Transverse colon (tissue), 4 donors: ENCODE data around the gene HINT2. TPM values are rescaled to one million over a fixed set of nuclear protein-coding genes. Genes with fewer than 3 reads are reported as not detected.

Source experiments
- DNase-seq: peaks from one replicate; pipeline ENCODE4 v3.0.0-alpha.2; 2019
- H3K27ac ChIP-seq, 4 donors: fragments of 200-600 bp; sonication (generic); 2 replicates each; pipeline ENCODE4 v1.5.1; 2016 to 2018; ENCODE audit warnings: inconsistent platforms in 4 of 4
- H3K27me3 ChIP-seq: fragments of 200-600 bp; sonication (generic); 2 replicates; pipeline ENCODE4 v1.5.1; 2017; ENCODE audit warnings: inconsistent platforms
- H3K36me3 ChIP-seq, 4 donors: fragments of 200-600 bp; sonication (generic); 2 replicates each; pipeline ENCODE4 v1.5.1; 2017 to 2019; ENCODE audit warnings: inconsistent platforms in 4 of 4
- H3K4me1 ChIP-seq, 4 donors: fragments of 200-600 bp; sonication (generic); 2 replicates each; pipeline ENCODE4 v1.5.1; 2017 to 2020; ENCODE audit warnings: inconsistent platforms in 4 of 4
- H3K4me3 ChIP-seq, 4 donors: fragments of 200-600 bp; sonication (generic); 1 replicate in 1 of 4; 2 replicates in 3 of 4; pipeline versions ENCODE4 v1.5.1 to v1.6.1; 2017 to 2019; ENCODE audit warnings: inconsistent platforms in 4 of 4
- H3K9me3 ChIP-seq, 2 donors: fragments of 200-600 bp; sonication (generic); 2 replicates each; pipeline ENCODE4 v1.5.1; 2017 to 2019; ENCODE audit warnings: inconsistent platforms in 2 of 2
- CTCF ChIP-seq, 5 experiments: fragments of 200-600 bp in 3 of 5; fragments of 450-650 bp in 2 of 5; sonication (generic) in 3 of 5; IDR thresholded peaks; 1 replicate in 2 of 5; 2 replicates in 3 of 5; pipeline ENCODE4 v1.5.1; 2016 to 2017; ENCODE audit warnings: antibody characterized with exemption in 5 of 5, inconsistent platforms in 3 of 5, mild to moderate bottlenecking in 2 of 5, moderate library complexity in 1 of 5
- EP300 ChIP-seq: sonication (generic); formaldehyde crosslinking; IDR thresholded peaks from one replicate; pipeline ENCODE4 v1.6.1; 2017; ENCODE audit warnings: antibody characterized with exemption, low read depth
- POLR2A ChIP-seq: fragments of 450-650 bp; IDR thresholded peaks from one replicate; pipeline ENCODE4 v1.6.1; 2016; ENCODE audit warnings: antibody characterized with exemption, mild to moderate bottlenecking, moderate library complexity
- POLR2AphosphoS5 ChIP-seq, 3 donors: sonication (generic); formaldehyde crosslinking; IDR thresholded peaks; one replicate each; pipeline ENCODE4 v1.6.1; 2016; ENCODE audit warnings: antibody characterized with exemption in 3 of 3
- WGBS, 2 donors: methylation state at CpG; one replicate each; pipeline ENCODE4 v1.1.5; 2018; ENCODE audit warnings: low coverage in 1 of 2; 5-methylcytosine and 5-hydroxymethylcytosine counted together
- in situ Hi-C, 4 donors: fragments of 200-750 bp; cut with MboI; loops; one replicate each; pipeline versions ENCODE4 v1.15.0 to v1.15.1; 2017; ENCODE audit warnings: low sequenced_read_pairs in 3 of 4, low pct_ligation_motif_present in 1 of 4, low pct_unique_long_range_greater_than_20kb in 1 of 4
- intact Hi-C: fragments of 100-400 bp; cut with DNase I; formaldehyde crosslinking; loops from one replicate; pipeline ENCODE4 v1.15.1; 2023; ENCODE audit warnings: low total_unique reads
- total RNA-seq, 4 donors: library from RNA; depleted of rRNA; stranded (reverse); fragments of >200 nt; gene quantifications; one replicate each; pipeline ENCODE4 v1.1.0, GENCODE V29; 2016

The HINT2 gene
- total RNA-seq, 4 donors from 2014 or later: 16.8 to 58.0 (median 38.9) TPM

- in situ Hi-C loops: loop anchor here in 2 of 4 donors (10.0 kb wide), 2 partner anchors 95 to 105 kb away; no protein-coding TSS in a partner anchor
- no peak for DNase-seq
- WGBS, 2 donors: 36 to 46% methylated on average over 1 to 4 of the region's 4 CpGs
- Histone ChIP-seq H3K4me1 (peaks cover 0 to 34% (median 12%) of the 10 kb centered on the region in 4 donors), H3K9me3 (no peaks in the 10 kb centered on the region), H3K27ac (peak overlapping the region in 1 of 4 donors; percentile 67), H3K27me3 (no peaks in the 10 kb centered on the region), H3K4me3 (no peak overlapping the region), H3K36me3 (peaks cover 0 to 5% (median 0%) of the 10 kb centered on the region in 4 donors)
- no peak for TF ChIP-seq POLR2A
- TF ChIP-seq POLR2AphosphoS5 (IDR thresholded peaks at IDR 0.05): no peak
- no peak for TF ChIP-seq EP300
- no peak for TF ChIP-seq CTCF (IDR thresholded peaks at IDR 0.05)
- intact Hi-C loops: no loop called here
Measured at GRCh38 chr9:35790025-35790384, 24.8 kb downstream of the HINT2 start.

- Histone ChIP-seq H3K27ac (no peak overlapping the region), H3K9me3 (no peaks in the 10 kb centered on the region), H3K4me1 (peaks cover 0 to 29% (median 12%) of the 10 kb centered on the region in 4 donors), H3K27me3 (no peaks in the 10 kb centered on the region), H3K36me3 (peaks cover 0 to 5% (median 0%) of the 10 kb centered on the region in 4 donors), H3K4me3 (no peak overlapping the region)
- in situ Hi-C loops: loop anchor here in 1 of 4 donors (5.0 kb wide), 1 partner anchor 93 kb away; no protein-coding TSS in a partner anchor
- intact Hi-C loops: no loop called here
- WGBS, 2 donors: 89 to 100% methylated on average over 2 of the region's 2 CpGs
- no peak for TF ChIP-seq EP300
- no peak for TF ChIP-seq POLR2AphosphoS5 (IDR thresholded peaks at IDR 0.05)
- TF ChIP-seq POLR2A: no peak
- TF ChIP-seq CTCF (IDR thresholded peaks at IDR 0.05): no peak
- DNase-seq: no peak
Measured at GRCh38 chr9:35789541-35789940, 25.3 kb downstream of the HINT2 start.

- in situ Hi-C loops (no loop called here), intact Hi-C loops (no loop called here)
- no peak overlapping the region for H3K4me3 ChIP-seq
- H3K36me3 ChIP-seq: peaks cover 0 to 5% (median 0%) of the 10 kb centered on the region in 4 donors
- no peak for DNase-seq
- TF ChIP-seq POLR2AphosphoS5 (IDR thresholded peaks at IDR 0.05) (no peak), EP300 (no peak), CTCF (IDR thresholded peaks at IDR 0.05) (no peak), POLR2A (no peak)
- no peaks in the 10 kb centered on the region for H3K27me3 ChIP-seq
- no peak overlapping the region for H3K27ac ChIP-seq
- H3K9me3 ChIP-seq: no peaks in the 10 kb centered on the region
- H3K4me1 ChIP-seq: no peaks in the 10 kb centered on the region
Measured at GRCh38 chr9:35783418-35783817, 31.4 kb downstream of the HINT2 start.

DNA sequence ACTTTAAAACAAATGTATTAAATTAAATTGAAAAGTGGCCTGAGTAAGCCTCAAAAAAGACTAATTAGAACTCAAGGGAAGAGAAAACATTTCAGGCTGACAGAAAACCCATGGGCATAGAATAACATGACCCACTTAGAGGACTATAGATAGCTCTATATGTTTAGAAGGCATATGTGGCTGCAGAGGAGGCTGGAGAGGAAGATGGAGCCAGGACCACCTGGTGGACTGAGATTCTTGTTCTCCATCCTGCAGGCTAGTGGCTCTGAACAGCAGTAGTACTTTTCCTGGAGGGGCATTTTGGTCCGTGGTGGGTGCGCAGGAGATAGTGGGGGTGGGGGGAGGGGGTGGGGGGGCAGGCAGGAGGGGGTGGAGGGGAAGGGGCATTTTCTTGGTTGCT lies 33.8 kb downstream of the HINT2 start:
- H3K27me3 ChIP-seq: no peaks in the 10 kb centered on the region
- no peak overlapping the region for H3K4me3 ChIP-seq
- no peaks in the 10 kb centered on the region for H3K9me3 ChIP-seq
- DNase-seq: no peak
- WGBS, 2 donors: 77% methylated on average over 2 of the region's 2 CpGs; no CpG with 5 or more reads in 1 of the 2 donors
- intact Hi-C loops: no loop called here
- no peak overlapping the region for H3K27ac ChIP-seq
- no peaks in the 10 kb centered on the region for H3K4me1 ChIP-seq
- H3K36me3 ChIP-seq: peaks cover 0 to 5% (median 0%) of the 10 kb centered on the region in 4 donors
- in situ Hi-C loops: no loop called here
- TF ChIP-seq CTCF (IDR thresholded peaks at IDR 0.05) (no peak), POLR2A (no peak), POLR2AphosphoS5 (IDR thresholded peaks at IDR 0.05) (no peak), EP300 (no peak)
